Bone marrow (tissue), 2 donors: ENCODE results near the gene RGS7BP.

Experiments used
- DNase-seq, 2 donors: peaks; one replicate each; lab custom pipeline; 2025; lab: John Stamatoyannopoulos, UW

The RGS7BP gene

GRCh38 chr5:64632251-64632650, 126.4 kb downstream of the RGS7BP start:
- no peak for DNase-seq

DNA sequence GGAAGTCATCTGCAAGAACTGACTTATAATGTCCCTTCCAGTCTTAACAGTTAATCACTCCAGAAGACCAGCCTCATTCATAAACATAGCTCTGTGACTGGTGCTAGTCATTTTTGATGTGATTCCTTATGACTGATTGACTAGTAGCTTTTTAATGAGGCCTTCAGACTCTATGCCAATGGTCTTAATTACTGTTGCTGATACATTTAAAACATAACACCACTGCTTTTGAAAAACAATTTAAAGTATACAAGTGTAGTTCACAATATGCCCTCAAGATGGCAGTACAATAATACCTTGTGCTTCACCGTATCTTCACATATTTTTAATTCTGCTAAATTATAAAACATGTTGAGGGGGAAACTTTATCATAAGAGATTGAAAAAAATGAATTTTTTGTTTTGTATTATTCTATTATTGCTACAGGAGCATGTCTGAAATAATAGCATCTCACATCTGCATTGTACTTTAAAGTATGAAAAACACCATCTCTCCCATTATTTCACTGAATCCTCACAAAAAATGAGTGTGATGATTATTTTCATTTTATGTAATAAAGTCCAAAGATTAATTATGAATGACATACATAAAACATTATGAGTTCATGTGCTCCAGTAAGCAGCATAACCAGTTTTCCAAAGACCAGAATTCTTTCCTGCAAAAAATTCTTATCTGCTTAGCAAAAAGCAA, 129.3 kb downstream of the RGS7BP start:
- no peak for DNase-seq

DNA sequence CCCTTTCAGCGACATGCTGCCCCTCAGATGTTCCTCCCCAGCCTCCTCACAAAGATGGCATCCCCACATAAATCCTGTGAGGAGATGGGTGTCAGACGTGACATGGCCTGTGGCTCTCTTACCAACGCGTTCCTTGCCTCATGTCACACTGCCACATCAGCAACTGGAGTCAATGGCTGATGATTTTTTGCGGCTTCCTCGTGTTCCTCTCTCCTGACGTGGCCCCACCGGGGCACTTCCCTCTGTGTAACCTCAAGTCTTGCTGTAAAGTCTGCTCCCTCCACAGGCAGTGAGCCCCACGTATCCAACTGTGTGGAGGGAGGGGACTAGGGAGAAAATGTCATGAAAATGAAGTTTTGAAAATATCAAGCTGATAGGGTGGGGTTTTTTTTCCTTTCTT, 131.3 kb downstream of the RGS7BP start:
- peak; percentile 2 to 24 for DNase-seq

DNA sequence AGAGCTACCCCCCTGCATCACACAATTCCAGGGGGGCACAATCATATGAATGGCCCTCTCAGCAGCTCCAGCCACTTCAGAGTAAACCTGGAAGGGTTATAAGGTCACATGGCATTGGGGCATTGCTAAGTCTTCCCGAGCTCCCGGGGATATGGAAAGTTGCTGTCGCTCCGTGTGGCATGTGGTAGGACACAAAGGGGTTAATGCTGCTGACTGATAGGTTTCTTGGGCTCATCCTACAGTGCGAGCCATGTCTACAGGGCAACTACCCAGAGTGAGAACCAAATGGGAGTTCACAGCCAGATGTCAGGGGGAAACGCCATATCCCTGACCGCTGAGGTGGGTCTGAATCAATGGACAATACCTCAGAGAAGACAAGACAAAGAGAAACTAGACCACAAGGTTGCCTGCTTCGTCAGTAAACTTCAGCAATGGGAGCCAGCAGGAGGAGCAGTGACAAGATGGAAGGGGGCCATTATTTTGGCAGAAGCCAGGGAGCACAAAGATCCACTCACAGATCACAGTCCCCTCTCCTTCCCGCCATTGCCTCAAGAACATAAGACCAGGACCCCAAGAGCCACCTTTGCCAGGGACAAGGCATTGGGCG, 132.1 kb downstream of the RGS7BP start:
- DNase-seq, result no peak

- no peak for DNase-seq
Observed at GRCh38 chr5:64644831-64645230, 139.0 kb downstream of the RGS7BP start.

DNA sequence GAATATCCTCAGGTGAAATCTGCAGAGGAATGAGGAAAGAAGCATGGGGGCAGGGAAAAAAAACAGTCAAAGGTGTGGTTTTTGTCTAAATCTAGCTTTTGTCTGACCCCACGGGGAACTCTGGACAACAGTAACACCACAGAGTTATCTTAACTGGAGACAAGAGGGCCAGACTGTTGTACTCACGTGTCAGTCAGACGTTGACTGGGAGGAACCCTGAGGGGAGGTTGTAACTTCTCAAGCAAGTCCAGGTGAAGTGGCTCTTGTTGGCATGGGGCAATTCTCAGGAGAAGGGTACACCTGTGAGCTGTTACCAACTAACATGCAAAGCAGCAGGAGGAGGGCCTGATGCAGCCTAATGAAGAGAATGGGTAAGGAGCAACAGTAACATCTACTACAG, 140.4 kb downstream of the RGS7BP start:
- no peak for DNase-seq

DNA sequence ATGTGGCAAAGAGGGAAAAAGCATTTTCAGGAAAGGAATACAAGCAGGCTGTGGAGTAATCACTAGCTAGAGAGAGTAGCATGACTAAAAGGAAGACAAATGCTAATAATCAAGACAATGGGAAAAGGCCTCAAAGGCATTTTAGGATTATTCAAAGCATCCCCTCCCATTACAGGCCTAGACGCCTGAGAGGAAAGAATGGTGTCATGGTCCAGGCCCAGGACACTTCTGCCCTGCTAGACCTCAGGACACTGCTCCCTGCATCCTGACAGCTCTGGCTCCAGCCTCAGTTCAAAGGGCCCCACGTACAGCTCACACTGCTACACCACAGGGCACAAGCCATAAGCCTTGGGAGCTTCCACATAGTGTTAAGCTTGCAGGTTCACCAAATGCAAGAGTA, 143.7 kb downstream of the RGS7BP start:
- no peak for DNase-seq

DNA sequence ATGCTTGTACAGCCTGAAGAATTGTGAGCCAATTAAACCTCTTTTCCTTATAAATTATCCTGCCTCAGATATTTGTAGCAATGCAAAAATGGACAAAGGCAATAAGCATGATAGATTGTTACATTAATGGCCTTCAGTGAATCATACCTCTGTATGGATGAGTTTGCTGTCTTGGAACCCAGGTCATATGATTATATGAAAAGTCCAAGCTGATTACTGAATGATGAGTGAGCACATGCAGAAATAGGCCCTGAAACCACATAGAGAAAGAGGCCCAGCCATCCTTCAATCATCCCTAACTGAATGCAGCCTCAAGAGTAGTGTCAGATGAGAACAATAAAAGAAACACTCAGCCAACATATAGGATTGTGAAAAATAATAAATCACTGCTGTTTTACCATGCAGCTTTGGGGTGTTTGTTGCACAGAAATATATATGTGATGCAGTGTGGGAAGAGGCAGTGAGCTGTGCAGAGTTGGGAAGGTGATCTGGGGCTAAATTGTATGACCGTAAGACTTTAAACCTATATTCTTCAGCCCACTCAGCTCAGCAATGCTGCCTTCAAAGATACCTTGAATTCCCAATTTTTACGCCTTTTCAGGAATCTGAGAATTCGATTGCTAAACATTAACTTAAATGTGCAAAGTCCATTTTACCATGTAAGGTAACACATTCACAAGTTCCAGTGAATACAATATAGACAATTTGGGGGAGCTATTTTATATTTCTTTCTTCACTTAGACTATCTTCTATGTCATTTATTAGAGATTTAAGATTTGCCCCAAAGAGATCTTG, 148.1 kb downstream of the RGS7BP start:
- no peak for DNase-seq

- DNase-seq, result no peak
Observed at GRCh38 chr5:64654561-64654938, 148.7 kb downstream of the RGS7BP start.

- no peak for DNase-seq
Observed at GRCh38 chr5:64655596-64655995, 149.8 kb downstream of the RGS7BP start.

DNA sequence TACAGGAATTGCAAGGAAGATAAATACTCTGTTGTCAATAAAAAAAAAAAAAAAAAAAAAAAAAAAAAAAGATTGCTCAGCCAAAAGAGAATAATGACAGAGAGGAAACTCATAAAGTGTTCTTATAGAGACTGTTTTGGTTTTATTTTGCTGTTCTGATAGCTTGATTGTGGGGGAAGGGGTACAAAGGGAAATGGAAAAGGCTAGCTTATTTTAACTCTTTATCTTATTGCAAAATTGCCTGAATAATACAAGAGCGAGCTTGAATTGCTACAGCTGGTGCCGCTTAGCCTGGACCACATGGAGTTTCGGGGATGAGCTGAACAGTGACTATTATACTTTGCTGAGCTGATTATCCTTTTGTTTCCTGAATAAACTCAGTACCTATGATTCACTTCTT, 153.5 kb downstream of the RGS7BP start:
- no peak for DNase-seq
